Right lobe of liver (tissue), 4 donors: ENCODE results near the gene CDCA4.

Experiments
- CTCF ChIP-seq, 4 donors: fragments of 200-600 bp in 3 of 4; fragments of 450-650 bp in 1 of 4; IDR thresholded peaks; one replicate each; pipeline versions ENCODE4 v1.5.1 to v1.8.0; 2016 to 2022; ENCODE audit warnings: antibody characterized with exemption in 4 of 4, mild to moderate bottlenecking in 2 of 4
- POLR2A ChIP-seq: fragments of 450-650 bp; IDR thresholded peaks from one replicate; pipeline ENCODE4 v1.6.1; 2017; ENCODE audit warnings: antibody characterized with exemption, mild to moderate bottlenecking
- donor health status: DM: no; HTN: no; CAD: no.
- donor health status: DM: no; HTN: no; CAD: no.
- donor health status: DM: no; HTN: yes; CAD: no.

GRCh38 chr14:105062048-105062433, 41.2 kb upstream of the CDCA4 start:
- TF ChIP-seq POLR2A: no peak
- TF ChIP-seq CTCF (IDR thresholded peaks at IDR 0.05): no peak
